Natural killer cell treated with Interleukin-12 subunit alpha and Interleukin-12 subunit beta and Interleukin-15 and Interleukin-18, amount 100 ng/mL, for 72 hours (primary cell): ENCODE measurements around the gene DLK1. TPM values are rescaled to one million over a fixed set of nuclear protein-coding genes. Genes with fewer than 3 reads are reported as not detected.

Source experiments
- ATAC-seq, 2 donors: fragments of 150-1000 bp; cut with Tn5 transposase in 1 of 2; sonication (Bioruptor Pico), chemical (Tn5 transposase) in 1 of 2; 2 replicates each; pipeline ENCODE4 v1.10.0; 2021
- DNase-seq: peaks from one replicate; pipeline ENCODE4 v3.0.0; 2022; ENCODE audit warnings: low spot score
- H3K27ac Mint-ChIP-seq, 2 donors: 1 replicate in 1 of 2; 2 replicates in 1 of 2; pipeline ENCODE4 v1.8.0; 2022; ENCODE audit warnings: mixed read lengths in 2 of 2, mild to moderate bottlenecking in 1 of 2, moderate library complexity in 1 of 2
- H3K27me3 Mint-ChIP-seq, 2 donors: 1 replicate in 1 of 2; 2 replicates in 1 of 2; pipeline ENCODE4 v1.8.0; 2022; ENCODE audit warnings: mixed read lengths in 2 of 2
- H3K36me3 Mint-ChIP-seq: one replicate; pipeline ENCODE4 v1.8.0; 2022; ENCODE audit warnings: mixed read lengths
- H3K4me1 Mint-ChIP-seq, 2 donors: 1 replicate in 1 of 2; 2 replicates in 1 of 2; pipeline ENCODE4 v1.8.0; 2022; ENCODE audit warnings: low read depth in 2 of 2, mixed read lengths in 2 of 2, mild to moderate bottlenecking in 1 of 2
- H3K4me3 Mint-ChIP-seq: one replicate; pipeline ENCODE4 v1.8.0; 2022; ENCODE audit warnings: mixed read lengths
- H3K9me3 Mint-ChIP-seq: 2 replicates; pipeline ENCODE4 v1.8.0; 2022; ENCODE audit warnings: mixed read lengths
- total RNA-seq, 2 donors: library from RNA; stranded (reverse); gene quantifications; one replicate each; pipeline ENCODE4 v1.2.3, GENCODE V29; 2022

DLK1 gene
- total RNA-seq, 2 donors from 2014 or later: not detected

- Mint-ChIP-seq H3K9me3 (no peaks in the 10 kb centered on the region), H3K36me3 (no peaks in the 10 kb centered on the region), H3K27ac (no peak overlapping the region), H3K27me3 (peaks cover 0 to 4% of the 10 kb centered on the region in 2 donors), H3K4me3 (no peak overlapping the region), H3K4me1 (no peaks in the 10 kb centered on the region)
- ATAC-seq (peak in 1 of 2 donors; percentile 24), DNase-seq (peak; percentile 54)
These were observed 11.6 kb downstream of the DLK1 start for GRCh38 chr14:100738269-100738691.

GRCh38 chr14:100738704-100739131 is 12.0 kb downstream of the DLK1 start:
- Mint-ChIP-seq H3K27me3 (peaks cover 0 to 4% of the 10 kb centered on the region in 2 donors), H3K27ac (no peak overlapping the region), H3K4me1 (no peaks in the 10 kb centered on the region), H3K4me3 (no peak overlapping the region), H3K9me3 (no peaks in the 10 kb centered on the region), H3K36me3 (no peaks in the 10 kb centered on the region)
- DNase-seq (peak; percentile 41), ATAC-seq (no peak)

DNA sequence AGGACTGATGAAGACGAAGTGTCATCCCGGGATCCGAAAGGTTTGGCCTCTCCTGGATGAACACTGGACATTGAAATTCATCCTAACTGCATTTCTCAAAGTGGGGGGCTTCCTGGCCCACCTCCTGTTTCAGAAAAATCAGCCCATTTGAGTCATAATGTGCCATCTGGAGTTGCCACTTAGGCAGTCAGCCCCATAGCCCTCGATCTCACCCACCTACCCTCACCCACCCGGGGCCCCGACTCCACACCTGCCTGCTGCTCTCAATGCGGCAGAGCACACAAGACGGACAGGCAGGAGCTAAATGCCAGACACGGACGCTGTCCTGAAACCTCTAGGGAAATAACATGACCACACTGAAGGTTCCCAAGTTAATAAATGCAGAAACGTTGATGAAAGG is 12.6 kb downstream of the DLK1 start:
- no peak for DNase-seq
- ATAC-seq: no peak
- H3K9me3 Mint-ChIP-seq: no peaks in the 10 kb centered on the region
- no peaks in the 10 kb centered on the region for H3K36me3 Mint-ChIP-seq
- H3K27me3 Mint-ChIP-seq: peaks cover 0 to 4% of the 10 kb centered on the region in 2 donors
- H3K4me3 Mint-ChIP-seq: no peak overlapping the region
- H3K27ac Mint-ChIP-seq: no peak overlapping the region
- H3K4me1 Mint-ChIP-seq: no peaks in the 10 kb centered on the region

GRCh38 chr14:100740196-100740825 is 13.6 kb downstream of the DLK1 start:
- H3K4me3 Mint-ChIP-seq: no peak overlapping the region
- no peaks in the 10 kb centered on the region for H3K9me3 Mint-ChIP-seq
- H3K27me3 Mint-ChIP-seq: peaks cover 0 to 4% of the 10 kb centered on the region in 2 donors
- no peak overlapping the region for H3K27ac Mint-ChIP-seq
- H3K36me3 Mint-ChIP-seq: no peaks in the 10 kb centered on the region
- DNase-seq (peak; percentile 52), ATAC-seq (no peak)
- H3K4me1 Mint-ChIP-seq: no peaks in the 10 kb centered on the region

DNA sequence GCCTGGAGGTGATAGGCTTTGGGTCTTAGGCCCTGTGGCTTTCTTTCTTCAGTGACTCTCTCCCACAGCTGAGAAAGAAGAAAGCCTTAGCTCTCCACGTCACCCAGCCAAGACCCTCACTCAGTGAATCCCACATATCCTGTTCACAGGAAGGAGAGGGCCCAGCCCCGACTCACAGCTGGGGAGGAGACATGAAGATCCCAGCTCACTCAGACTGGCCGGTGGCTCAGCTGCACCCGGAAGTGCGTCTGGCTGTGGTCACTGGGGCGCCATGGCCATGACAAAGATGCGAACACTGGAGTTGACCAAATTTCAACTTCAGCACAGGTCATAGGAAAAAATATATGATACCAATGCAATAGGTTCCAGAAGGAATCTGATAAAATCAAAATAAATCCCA is 14.2 kb downstream of the DLK1 start:
- no peak for DNase-seq
- H3K4me3 Mint-ChIP-seq: no peak overlapping the region
- no peak for ATAC-seq
- H3K27me3 Mint-ChIP-seq: peaks cover 0 to 4% of the 10 kb centered on the region in 2 donors
- no peak overlapping the region for H3K27ac Mint-ChIP-seq
- no peaks in the 10 kb centered on the region for H3K9me3 Mint-ChIP-seq
- no peaks in the 10 kb centered on the region for H3K4me1 Mint-ChIP-seq
- H3K36me3 Mint-ChIP-seq: no peaks in the 10 kb centered on the region

DNA sequence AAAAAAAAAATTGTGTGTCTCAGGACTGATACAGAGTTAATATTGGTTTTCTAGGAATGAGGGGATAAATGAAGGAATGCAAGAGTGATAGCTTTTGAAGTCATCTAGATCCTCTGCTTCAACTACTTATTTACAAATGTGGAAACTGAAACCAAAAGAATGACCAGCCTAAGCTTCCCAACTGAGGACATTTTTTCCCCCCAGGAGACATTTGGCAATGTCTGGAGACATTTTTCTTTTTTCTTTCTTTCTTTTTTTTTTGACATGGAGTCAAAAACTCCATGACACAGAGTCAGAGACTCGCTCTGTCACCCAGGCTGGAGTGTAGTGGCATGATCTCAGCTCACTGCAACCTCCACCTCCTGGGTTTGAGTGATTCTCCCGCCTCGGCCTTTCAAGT is 15.3 kb downstream of the DLK1 start:
- Mint-ChIP-seq H3K4me1 (no peaks in the 10 kb centered on the region), H3K9me3 (no peaks in the 10 kb centered on the region), H3K27ac (no peak overlapping the region), H3K36me3 (no peaks in the 10 kb centered on the region), H3K4me3 (no peak overlapping the region), H3K27me3 (peaks cover 0 to 4% of the 10 kb centered on the region in 2 donors)
- ATAC-seq (no peak), DNase-seq (no peak)

GRCh38 chr14:100746326-100746725 is 19.6 kb downstream of the DLK1 start:
- Mint-ChIP-seq H3K27ac (no peak overlapping the region), H3K36me3 (no peaks in the 10 kb centered on the region), H3K27me3 (no peaks in the 10 kb centered on the region), H3K4me3 (no peak overlapping the region), H3K4me1 (no peaks in the 10 kb centered on the region), H3K9me3 (no peaks in the 10 kb centered on the region)
- ATAC-seq (no peak), DNase-seq (no peak)

- no peaks in the 10 kb centered on the region for H3K4me1 Mint-ChIP-seq
- peak in 1 of 2 donors; percentile 59 for ATAC-seq
- H3K36me3 Mint-ChIP-seq: no peaks in the 10 kb centered on the region
- no peak overlapping the region for H3K27ac Mint-ChIP-seq
- peak; percentile 18 for DNase-seq
- no peaks in the 10 kb centered on the region for H3K9me3 Mint-ChIP-seq
- H3K4me3 Mint-ChIP-seq: no peak overlapping the region
- H3K27me3 Mint-ChIP-seq: no peaks in the 10 kb centered on the region
These were observed 20.4 kb downstream of the DLK1 start for GRCh38 chr14:100747021-100747586.

GRCh38 chr14:100747736-100748135 is 21.0 kb downstream of the DLK1 start:
- H3K27ac Mint-ChIP-seq: no peak overlapping the region
- no peaks in the 10 kb centered on the region for H3K36me3 Mint-ChIP-seq
- no peak overlapping the region for H3K4me3 Mint-ChIP-seq
- DNase-seq (no peak), ATAC-seq (no peak)
- H3K4me1 Mint-ChIP-seq: no peaks in the 10 kb centered on the region
- peaks cover 4 to 6% of the 10 kb centered on the region in 2 donors for H3K27me3 Mint-ChIP-seq
- H3K9me3 Mint-ChIP-seq: no peaks in the 10 kb centered on the region

GRCh38 chr14:100748403-100748802 is 21.7 kb downstream of the DLK1 start:
- ATAC-seq (no peak), DNase-seq (no peak)
- no peak overlapping the region for H3K4me3 Mint-ChIP-seq
- H3K36me3 Mint-ChIP-seq: no peaks in the 10 kb centered on the region
- H3K27me3 Mint-ChIP-seq: peaks cover 6 to 8% of the 10 kb centered on the region in 2 donors
- no peak overlapping the region for H3K27ac Mint-ChIP-seq
- no peaks in the 10 kb centered on the region for H3K9me3 Mint-ChIP-seq
- H3K4me1 Mint-ChIP-seq: no peaks in the 10 kb centered on the region

GRCh38 chr14:100748944-100749343 is 22.3 kb downstream of the DLK1 start:
- Mint-ChIP-seq H3K9me3 (no peaks in the 10 kb centered on the region), H3K27me3 (peaks cover 9 to 14% of the 10 kb centered on the region in 2 donors), H3K4me1 (no peaks in the 10 kb centered on the region), H3K36me3 (no peaks in the 10 kb centered on the region), H3K27ac (no peak overlapping the region), H3K4me3 (no peak overlapping the region)
- ATAC-seq (no peak), DNase-seq (peak; percentile 41)

DNA sequence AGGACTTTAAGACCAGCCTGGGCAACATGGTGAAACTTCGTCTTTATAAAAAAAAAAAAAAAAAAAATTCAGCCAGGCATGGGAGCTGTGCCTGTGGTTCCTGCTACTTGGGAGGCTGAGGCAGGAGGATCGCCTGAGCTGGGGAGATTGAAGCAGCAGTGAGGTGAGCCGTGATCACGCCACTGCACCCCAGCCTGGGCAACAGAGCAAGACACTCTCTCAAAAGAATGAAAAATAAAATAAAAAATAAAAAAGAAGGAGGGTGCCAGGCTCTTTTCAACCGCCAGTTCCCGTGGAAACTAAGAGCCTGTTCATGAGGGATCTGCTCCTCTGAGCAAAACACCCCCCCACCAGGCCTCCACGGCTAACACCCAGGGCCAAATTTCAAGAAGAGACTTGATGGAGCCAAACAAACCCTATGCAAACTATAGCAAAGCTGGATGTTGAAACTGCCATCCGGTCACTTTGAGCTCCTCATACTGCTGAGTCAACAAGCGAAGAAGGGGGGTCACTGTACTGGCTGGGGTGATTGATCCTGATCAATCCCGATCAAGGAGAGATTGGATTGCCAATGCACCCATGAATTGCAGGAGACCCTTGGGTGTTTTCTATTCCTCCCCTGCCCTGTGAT is 23.4 kb downstream of the DLK1 start:
- Mint-ChIP-seq H3K27ac (no peak overlapping the region), H3K4me3 (no peak overlapping the region), H3K4me1 (no peaks in the 10 kb centered on the region), H3K27me3 (peaks cover 11 to 15% of the 10 kb centered on the region in 2 donors), H3K36me3 (no peaks in the 10 kb centered on the region), H3K9me3 (no peaks in the 10 kb centered on the region)
- DNase-seq (no peak), ATAC-seq (no peak)

- H3K9me3 Mint-ChIP-seq: no peaks in the 10 kb centered on the region
- no peaks in the 10 kb centered on the region for H3K36me3 Mint-ChIP-seq
- DNase-seq (no peak), ATAC-seq (no peak)
- H3K27me3 Mint-ChIP-seq: peaks cover 11 to 23% of the 10 kb centered on the region in 2 donors
- no peaks in the 10 kb centered on the region for H3K4me1 Mint-ChIP-seq
- no peak overlapping the region for H3K4me3 Mint-ChIP-seq
- no peak overlapping the region for H3K27ac Mint-ChIP-seq
These were observed 24.3 kb downstream of the DLK1 start for GRCh38 chr14:100750762-100751699.
